ENCODE data around the gene APBB3.

APBB3 gene

GRCh38 chr5:140575309-140575708, 10.9 kb upstream of the APBB3 start:
- peak in 31 of 58 donors; percentile 7 to 52 (median 26) for DNase-seq

- no peak for DNase-seq
These were observed 9.8 kb upstream of the APBB3 start for GRCh38 chr5:140574165-140574564.

- no peak for DNase-seq
These were observed 9.3 kb upstream of the APBB3 start for GRCh38 chr5:140573683-140574082.

- DNase-seq: no peak
These were observed 6.7 kb upstream of the APBB3 start for GRCh38 chr5:140571105-140571504.

- no peak for DNase-seq
These were observed 6.1 kb upstream of the APBB3 start for GRCh38 chr5:140570488-140570887.

- DNase-seq: no peak
These were observed 5.7 kb upstream of the APBB3 start for GRCh38 chr5:140570058-140570457.

- DNase-seq: no peak
These were observed 4.8 kb upstream of the APBB3 start for GRCh38 chr5:140569197-140569596.

GRCh38 chr5:140568443-140569063, 4.2 kb upstream of the APBB3 start:
- DNase-seq: no peak

- no peak for DNase-seq
These were observed 3.5 kb upstream of the APBB3 start for GRCh38 chr5:140567871-140568270.

GRCh38 chr5:140567136-140567818, 2.9 kb upstream of the APBB3 start:
- DNase-seq: no peak

GRCh38 chr5:140566665-140567064, 2.3 kb upstream of the APBB3 start:
- no peak for DNase-seq

- DNase-seq: no peak
These were observed 1.3 kb upstream of the APBB3 start for GRCh38 chr5:140565780-140566095.

GRCh38 chr5:140565024-140565779, 804 bp upstream of the APBB3 start:
- DNase-seq: no peak

GRCh38 chr5:140563596-140563995, 802 bp downstream of the APBB3 start:
- DNase-seq: peak in 2 of 58 donors; percentile 33 to 46

GRCh38 chr5:140561753-140562523, 2.5 kb downstream of the APBB3 start:
- no peak for DNase-seq

- no peak for DNase-seq
These were observed 4.2 kb downstream of the APBB3 start for GRCh38 chr5:140560227-140560626.

GRCh38 chr5:140558542-140558941, 5.9 kb downstream of the APBB3 start:
- DNase-seq: no peak

- no peak for DNase-seq
These were observed 6.4 kb downstream of the APBB3 start for GRCh38 chr5:140557965-140558364.

- DNase-seq: peak; percentile 47 to 96 (median 90)
These were observed 7.1 kb downstream of the APBB3 start, which contains the start of gene SRA1 for GRCh38 chr5:140557136-140557805. SRA1 (minus strand) TSS chr5:140557473; CDS start chr5:140557452, 21 bp downstream.

GRCh38 chr5:140556438-140556837, 8.0 kb downstream of the APBB3 start:
- no peak for DNase-seq

GRCh38 chr5:140555747-140556312, 8.6 kb downstream of the APBB3 start:
- DNase-seq: no peak

Measured in anterior cingulate cortex (tissue), 58 donors.